Keratinocyte (primary cell): Measurements from ENCODE around the gene UBE2D3.

Experiments
- EZH2 ChIP-seq: IDR thresholded peaks from one replicate; pipeline ENCODE4 v1.6.1; 2012; ENCODE audit warnings: inconsistent platforms, mild to moderate bottlenecking, low read length, moderate library complexity
- TF ChIP-seq, protein P1 (sequence below), 3 experiments: IDR thresholded peaks in 1 of 3; conservative IDR thresholded peaks in 1 of 3; optimal IDR thresholded peaks in 1 of 3; 2 replicates in 2 of 3; 3 replicates in 1 of 3; pipeline versions ENCODE3 to v1.5.1; 2011; ENCODE audit warnings: low read length in 3 of 3, mild to moderate bottlenecking in 3 of 3, moderate library complexity in 2 of 3, control low read depth in 1 of 3, inconsistent platforms in 1 of 3; ENCODE audit not compliant: insufficient read depth in 2 of 3; ENCODE audit errors: extremely low read depth in 1 of 3

DNA sequence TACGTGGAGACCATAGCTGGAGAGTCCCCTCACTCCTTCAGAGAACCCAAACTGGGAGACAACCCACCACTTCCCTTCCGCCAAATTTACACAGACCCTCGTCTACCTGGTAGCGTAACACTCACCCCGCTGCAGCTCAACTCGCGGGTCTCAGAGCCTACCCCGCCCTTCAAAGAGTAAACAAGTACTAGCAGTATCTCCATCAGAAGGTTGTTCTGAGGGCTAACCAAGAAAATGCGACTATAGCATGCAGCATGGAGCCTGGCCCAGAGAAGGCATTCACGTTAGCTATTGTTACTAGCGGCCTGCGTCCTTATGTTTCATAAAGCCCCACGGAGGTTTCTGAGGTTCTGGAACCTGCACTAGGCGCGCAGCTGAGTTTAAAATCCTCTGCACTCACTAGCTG is 66.1 kb downstream of the UBE2D3 start:
- TF ChIP-seq, protein P1, sequence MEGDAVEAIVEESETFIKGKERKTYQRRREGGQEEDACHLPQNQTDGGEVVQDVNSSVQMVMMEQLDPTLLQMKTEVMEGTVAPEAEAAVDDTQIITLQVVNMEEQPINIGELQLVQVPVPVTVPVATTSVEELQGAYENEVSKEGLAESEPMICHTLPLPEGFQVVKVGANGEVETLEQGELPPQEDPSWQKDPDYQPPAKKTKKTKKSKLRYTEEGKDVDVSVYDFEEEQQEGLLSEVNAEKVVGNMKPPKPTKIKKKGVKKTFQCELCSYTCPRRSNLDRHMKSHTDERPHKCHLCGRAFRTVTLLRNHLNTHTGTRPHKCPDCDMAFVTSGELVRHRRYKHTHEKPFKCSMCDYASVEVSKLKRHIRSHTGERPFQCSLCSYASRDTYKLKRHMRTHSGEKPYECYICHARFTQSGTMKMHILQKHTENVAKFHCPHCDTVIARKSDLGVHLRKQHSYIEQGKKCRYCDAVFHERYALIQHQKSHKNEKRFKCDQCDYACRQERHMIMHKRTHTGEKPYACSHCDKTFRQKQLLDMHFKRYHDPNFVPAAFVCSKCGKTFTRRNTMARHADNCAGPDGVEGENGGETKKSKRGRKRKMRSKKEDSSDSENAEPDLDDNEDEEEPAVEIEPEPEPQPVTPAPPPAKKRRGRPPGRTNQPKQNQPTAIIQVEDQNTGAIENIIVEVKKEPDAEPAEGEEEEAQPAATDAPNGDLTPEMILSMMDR (optimal IDR thresholded peaks at IDR 0.05 in 1 of 3, IDR thresholded peaks at IDR 0.05 in 1 of 3, conservative IDR thresholded peaks at IDR 0.05 in 1 of 3; ENCODE audit: extremely low read depth in 1 of 3, insufficient read depth in 2 of 3, low read length in 3 of 3): no peak
- no peak for TF ChIP-seq EZH2
